Measurements from ENCODE around the gene ZNF391.
"Not testable (repeated sequence)": the region's sequence is repeated elsewhere in the genome, so short reads cannot be mapped to it uniquely, and the experiment has no call there.

The ZNF391 gene

DNA sequence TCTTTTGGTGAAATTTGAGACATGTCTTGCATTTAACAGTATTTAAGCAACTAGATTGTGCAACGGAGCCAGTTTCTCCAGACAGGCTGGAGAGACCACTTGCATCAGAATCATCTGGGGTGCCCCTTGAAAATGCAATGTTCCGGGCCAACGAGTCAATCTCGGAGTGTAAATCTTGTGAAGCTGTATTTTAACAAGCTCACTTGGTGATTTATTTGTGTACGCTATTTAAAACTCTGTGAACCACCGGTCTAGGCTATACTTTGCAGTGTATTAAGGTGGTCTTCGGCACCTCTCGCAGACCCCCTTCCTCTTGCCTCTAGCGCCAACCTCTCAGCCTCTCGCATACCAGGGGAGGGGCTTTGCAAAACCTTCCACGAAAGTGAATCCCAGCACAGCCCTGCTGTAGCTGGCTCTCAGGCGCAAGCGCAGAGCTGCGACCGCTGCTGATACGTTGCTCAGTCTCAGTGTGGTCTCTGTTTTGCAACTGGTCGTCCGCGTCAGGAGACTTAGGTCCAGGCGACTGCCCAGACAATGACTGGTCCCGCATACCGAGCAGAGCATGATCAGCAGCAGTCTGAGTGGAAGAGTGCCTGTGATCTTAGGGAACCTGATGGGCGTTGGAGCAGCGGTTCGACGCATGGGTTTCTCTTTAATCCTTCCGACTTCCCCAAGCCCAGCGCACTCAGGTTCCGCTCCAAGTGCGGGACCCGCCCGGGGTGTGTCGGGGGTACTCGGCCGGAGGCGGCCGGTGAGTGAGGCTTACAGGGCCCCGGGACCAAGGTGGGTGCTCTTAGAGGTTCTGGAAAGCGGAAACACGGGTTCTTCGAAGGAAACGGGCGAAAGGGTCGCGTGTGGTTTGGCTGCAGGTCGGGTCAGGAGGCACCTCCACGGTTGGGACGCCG is at the start of gene ZNF391:
TSS of gene ZNF391 (plus strand) at position 467 of the 905 bp plus-strand sequence. CDS start 11,612 bp downstream, outside the sequence.
- DNase-seq = peak; percentile 94

DNA sequence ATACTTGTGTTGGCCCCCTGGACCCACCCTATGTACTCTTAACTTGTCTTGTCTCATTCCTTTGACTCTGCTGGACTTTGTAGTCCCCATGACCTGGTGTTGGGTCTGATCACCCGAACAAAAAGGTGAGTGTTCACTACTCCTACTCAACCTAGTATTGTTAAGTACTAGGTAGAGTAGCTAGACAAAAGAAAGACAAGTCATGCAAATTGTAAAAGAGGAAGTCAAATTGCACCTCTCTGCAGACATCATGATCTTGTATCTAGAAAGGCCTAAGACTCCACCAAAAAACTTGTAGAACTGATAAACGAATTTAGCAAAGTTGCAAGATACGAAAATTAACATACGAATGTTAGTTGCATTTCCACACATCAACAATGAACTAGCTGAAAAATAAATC is 35.7 kb upstream of the ZNF391 start:
- no peak for DNase-seq

DNA sequence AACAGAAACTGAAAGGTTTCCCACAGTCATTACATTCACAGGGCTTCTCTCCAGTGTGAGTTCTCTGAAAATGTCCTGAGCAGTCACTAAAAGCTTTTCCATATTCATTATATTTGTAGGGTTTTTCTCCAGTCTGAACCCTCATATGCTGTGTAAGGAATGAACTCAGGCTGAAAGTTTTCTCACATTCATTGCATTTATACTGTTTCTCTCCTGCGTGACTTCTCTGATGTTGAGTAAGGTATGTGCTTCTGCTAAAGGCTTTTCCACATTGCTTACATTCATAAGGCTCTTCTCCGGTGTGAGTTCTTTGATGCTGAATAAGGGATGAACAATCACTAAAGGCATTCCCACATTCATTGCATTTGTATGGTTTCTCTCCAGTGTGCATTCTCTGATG is 29.8 kb upstream of the ZNF391 start:
- DNase-seq = no peak

DNA sequence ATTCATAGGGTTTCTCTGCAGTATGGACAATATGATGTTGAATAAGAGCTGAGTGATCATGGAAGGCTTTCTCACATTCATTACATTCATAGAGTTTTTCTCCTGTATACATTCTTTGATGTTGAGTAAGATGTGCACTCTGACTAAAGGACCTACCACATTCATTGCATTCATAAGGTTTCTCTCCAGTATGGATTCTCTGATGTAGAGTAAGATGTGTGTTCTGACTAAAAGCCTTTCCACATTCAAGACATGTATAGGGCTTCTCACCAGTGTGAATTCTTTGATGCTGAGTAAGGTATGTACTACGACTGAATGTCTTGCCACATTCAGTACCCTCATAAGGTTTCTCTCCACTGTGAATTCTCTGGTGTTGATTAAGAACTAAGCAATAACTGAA is 29.3 kb upstream of the ZNF391 start:
- no peak for DNase-seq

DNA sequence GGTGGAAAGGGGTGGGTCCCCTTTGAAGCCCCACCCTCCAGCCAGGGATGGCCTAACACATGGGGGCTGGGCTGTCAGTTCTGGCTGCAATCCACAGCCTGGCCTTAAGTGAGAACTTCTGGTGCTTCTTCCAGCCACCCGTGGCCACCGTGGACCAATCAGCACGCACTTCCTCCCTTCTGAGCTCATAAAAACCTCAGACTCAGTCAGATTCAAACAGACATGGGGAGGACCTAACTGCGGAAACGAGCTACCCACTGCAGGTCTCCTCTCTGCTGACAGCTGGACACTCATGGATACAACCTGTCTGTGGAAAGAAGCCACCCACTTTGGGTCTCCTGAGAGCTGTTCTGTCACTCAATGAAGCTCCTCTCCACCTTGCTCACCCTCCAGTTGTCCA is 20.4 kb upstream of the ZNF391 start:
- no peak for DNase-seq

DNA sequence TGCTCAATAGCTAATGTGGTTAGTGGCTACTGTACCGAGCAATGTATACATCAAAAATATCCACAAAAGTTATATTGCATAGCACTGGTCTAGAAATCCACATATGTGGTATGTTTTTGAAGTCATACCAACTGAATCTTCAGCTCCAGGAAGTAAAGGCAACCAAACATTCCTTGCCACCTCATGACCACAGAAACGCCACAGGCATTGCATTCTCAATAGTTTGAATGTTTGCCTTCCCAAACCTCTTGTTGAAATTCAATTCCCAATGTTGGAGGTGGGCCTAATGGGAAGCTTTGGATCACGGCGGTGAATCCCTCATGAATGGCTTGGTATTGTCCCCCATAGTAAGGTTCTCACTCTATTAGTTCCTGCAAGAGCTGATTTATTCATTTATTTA is 18.2 kb upstream of the ZNF391 start:
- DNase-seq = no peak

DNA sequence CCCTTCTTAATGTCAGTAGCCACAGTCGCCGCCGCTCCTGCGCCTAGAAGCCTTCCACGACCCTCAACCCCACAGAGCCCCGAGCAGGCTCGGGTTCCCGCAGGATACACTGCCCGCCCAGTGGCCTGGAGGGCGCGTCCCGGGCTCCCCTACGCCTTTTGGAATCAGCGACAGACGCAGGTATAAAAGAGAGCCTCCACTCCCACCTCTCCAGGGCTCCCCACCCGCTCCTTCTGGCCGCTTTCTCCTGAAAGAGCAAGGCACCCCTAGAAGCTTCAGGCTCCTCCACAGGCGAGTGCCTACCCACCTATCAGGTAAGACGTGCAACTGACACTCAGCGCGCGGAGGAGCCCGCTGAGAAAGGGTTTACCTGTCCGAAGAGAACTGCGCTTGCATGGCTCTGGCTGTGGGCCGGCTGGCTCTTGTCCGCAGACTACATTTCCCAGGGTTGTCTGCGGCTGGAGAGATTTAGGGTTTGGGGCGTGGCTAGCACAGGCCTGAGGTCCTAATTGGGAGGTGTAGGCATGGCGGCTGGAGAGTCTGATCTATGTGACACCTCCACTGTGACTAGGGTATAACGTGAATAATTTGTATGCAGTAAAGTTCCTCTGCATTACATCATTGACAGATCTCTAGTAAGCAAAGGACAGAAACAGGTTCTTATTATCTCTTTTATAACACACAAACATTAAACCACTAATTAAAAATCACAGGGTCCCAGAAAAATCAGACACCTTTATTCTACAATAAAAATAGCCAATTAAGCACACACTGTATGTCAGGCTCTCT is 13.5 kb upstream of the ZNF391 start:
- DNase-seq = peak; percentile 86

DNA sequence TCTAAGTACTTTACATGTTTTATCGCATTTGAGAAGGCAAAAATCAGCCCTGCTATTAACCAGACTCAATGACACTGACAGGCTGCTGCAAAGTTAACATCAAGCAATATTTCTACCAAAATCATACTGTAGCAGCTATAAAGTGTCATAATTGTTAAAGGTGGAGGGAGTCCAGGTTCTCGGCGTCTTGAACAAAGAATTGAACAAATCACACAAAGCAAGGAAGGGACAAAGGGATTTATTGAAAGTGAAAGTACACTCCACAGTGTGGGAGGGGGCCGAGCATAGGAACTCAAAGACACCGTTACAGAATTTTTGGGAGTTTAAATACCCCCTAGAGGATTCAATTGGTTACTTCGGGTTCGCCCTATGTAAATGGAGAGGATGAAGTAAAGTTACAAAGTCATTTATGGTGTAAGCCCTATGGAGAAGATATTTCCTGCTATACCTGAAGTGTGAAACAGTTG is 12.9 kb upstream of the ZNF391 start:
- DNase-seq = no peak

DNA sequence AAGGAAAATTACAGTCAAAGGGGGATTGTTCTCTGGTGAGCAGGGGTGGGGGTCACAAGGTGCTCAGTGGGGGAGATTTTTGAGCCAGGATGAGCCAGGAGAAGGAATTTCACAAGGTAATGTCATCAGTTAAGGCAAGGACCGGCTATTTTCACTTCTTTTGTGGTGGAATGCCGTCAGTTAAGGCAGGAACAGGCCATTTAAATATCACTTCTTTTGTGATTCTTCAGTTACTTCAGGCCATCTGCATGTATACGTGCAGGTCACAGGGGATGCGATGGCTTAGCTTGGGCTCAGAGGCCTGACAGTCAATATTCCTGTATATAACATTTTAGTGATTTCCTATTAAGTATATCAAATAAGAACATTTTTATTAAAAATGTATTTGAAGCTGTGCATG is 10.2 kb upstream of the ZNF391 start:
- DNase-seq = not testable (repeated sequence)

DNA sequence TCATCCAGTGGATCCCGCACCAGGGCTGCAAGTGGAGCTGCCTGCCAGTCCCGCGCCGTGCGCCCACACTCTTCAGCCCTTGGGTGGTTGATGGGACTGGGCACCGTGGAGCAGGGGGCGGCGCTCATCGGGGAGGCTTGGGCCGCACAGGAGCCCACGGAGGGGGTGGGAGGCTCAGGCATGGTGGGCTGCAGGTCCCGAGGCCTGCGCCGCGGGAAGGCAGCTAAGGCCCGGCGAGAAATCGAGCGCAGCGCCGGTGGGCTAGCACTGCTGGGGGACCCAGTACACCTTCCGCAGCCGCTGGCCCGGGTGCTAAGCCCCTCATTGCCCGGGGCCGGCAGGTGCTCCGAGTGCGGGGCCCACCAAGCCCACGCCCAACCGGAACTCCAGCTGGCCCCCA is 7.6 kb upstream of the ZNF391 start:
- not testable (repeated sequence) for DNase-seq

DNA sequence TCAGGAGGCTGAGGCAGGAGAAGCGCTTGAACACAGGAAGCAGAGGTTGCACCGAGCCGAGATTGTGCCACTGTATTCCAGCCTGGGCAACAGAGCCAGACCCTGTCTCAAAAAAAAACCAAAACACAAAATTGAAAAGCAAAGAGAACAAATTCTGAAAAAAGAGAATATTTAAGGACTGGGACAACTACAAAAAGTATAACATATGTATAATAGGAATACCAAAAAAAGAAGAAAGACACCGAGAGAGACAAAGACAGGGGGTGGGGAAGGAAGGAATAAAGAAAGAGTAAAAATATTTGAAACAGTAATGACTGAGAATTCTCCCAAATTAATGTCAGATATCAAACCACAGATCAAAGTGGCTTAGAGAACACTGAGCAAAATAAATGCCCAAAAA is 5.5 kb upstream of the ZNF391 start:
- DNase-seq = no peak

DNA sequence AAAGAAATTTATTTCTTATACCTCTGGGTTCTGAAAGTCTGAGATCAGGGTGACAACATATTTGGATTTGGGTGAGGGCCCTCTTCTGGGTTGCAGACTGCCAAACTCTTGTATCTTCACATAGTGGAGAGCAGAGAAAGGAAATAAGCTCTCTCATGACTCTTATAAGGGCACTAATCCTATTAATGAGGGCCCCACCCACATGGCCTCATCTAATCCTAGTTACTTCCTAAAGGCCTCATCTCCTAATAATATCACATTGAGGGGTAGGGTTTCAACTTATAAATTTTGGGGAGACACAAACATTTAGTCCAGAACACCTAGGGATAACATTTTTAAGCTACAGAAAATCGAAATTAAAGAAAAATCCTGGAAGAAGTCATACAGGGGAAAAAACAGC is 5.1 kb upstream of the ZNF391 start:
- DNase-seq = no peak

DNA sequence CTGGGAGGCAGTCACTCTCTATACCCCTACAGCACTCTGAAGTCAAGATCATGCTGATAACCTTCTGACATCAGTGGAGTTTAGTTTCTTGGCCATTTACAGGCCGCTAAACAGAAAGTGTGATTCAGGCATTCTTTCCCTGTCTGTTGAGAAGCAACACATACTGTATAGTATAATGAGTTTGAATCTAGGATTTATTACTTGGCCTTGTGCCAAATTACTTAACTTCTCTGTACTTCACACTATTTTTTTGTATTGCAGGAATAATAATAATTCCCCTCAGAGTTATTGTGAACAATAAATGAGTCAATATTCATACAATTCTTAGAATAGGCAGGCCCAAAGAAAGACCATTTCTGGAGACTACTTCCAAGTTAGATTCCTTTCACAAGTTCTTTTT is 4.1 kb downstream of the ZNF391 start:
- no peak for DNase-seq

DNA sequence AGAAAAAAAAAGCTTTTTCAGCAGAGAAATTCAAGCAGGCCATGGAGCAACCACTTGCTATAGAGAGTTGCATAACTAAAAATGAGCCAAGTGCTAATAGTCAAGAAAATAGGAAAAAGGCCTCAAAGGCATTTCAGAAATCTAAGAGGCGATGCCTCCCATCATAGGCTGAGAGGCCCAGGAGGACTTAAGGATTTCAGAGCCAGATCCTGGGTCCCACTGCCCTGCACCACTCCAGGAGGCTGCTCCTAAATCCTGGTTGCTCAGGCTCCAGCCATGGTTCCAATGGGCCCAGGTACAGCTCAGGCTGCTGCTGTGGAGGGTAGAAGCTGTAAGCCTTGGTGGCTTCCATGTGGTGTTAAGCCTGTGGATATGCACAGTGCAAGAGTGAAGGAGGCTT is 5.5 kb downstream of the ZNF391 start:
- DNase-seq = no peak

DNA sequence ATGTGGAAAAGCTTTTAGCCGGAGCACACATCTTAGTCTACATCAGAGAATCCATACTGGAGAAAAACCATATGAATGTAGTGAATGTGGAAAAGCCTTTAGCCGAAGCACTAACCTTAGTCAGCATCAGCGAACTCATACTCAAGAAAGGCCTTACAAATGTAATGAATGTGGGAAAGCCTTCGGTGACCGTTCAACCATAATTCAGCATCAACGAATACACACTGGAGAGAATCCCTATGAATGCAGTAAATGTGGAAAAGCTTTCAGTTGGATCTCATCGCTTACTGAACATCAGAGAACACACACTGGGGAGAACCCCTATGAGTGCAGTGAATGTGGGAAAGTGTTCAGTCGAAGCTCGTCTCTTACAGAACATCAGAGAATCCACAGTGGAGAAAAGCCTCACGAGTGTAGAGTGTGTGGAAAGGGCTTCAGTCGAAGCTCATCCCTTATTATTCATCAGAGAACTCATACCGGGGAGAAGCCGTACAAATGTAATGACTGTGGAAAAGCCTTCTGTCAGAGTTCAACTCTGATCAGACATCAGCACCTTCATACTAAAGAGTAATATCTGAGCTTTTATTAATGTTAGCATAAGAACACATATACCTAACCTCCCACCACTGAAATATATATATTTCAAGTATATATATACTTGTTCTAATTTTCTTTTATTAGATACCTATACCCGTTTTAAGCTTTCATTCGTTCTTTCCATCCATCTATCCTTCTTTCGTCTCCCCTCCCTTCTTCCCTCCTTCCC is 12.5 kb downstream of the ZNF391 start:
- DNase-seq = no peak

DNA sequence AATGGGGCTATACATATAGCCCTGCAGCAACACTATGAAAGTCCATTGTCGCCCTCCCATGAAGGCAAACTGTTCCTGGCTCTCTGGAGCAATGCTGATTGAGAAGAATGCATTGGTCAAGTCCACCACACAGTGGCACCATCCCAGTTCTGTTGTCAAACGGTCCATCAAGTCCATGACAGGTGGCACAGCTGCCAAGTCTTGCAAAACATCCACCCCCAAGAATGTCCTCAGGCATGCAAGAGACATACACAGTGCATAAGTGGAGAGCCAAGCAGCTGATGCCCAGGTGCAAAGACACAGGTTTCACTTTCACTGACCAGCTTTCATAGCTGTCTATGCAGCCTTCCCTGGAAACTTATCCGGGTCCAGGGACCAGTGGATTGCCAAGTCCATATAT is 17.5 kb downstream of the ZNF391 start:
- DNase-seq = no peak

DNA sequence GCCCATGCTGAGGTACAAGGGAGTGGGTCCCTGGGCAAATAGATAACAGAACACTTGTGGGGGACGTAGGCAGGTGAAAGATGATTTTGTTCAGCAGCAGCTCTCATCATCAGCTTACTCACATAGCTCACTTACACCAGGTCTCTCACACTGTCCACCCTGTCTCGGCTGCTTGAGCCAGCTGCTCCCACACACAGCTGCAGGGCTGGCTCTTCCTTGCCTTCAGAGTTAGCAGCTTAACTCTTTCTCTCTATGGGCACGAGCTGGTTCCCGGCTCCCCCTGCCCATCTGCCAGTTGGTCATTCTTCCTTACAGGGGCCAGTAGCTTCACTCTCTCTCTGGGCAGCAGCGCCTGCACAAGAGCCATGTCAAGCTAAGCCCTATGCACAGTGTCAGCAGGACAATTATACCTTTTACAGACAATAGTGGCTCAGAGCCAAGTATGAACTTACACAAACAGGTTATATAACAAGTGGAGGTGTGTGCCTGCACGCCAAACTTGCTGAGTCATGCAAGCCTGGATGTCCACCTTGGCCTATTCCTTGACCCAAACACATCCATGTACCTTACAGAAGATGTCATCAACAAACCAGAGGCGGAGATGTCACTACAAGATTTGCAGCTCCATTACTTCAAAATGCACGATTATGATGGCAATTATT is 18.7 kb downstream of the ZNF391 start:
- DNase-seq = no peak

DNA sequence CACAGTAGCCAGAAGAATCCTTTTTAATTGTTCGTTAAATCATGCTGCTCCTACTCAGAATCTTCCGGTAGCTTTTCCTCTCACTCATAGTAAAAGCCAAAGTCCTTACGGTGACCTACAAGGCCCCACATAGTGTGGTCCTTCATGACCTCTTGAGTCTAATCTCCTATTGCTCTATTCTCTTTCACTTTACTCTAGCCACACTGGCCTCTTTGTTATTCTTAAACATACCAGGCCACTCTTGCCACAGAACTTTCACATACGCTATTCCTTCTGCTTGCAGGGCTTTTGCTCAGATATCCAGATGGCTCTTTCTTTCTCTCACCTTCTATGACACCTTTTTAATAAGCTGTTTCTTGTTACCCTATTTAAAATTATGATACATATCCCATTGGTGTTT is 25.7 kb downstream of the ZNF391 start:
- no peak for DNase-seq

DNA sequence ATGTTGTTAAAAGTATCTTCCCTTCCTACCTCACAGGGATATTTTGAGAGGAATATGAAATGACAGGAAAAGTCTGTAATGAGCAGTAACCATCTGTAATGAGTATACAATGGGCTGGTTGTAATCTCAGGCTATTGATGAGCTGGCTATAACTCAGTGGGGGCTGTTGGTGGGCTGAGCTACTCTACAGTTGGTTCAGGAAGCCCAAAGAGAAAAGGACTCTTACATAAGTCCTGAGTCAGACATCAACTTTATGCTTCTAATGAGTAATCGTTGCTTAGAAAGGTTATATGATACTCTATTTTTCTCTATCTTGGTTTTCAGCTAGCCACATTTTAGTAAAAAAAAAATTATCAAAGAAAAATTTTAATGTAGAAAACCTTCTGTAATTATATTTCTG is 26.4 kb downstream of the ZNF391 start:
- DNase-seq = no peak

DNA sequence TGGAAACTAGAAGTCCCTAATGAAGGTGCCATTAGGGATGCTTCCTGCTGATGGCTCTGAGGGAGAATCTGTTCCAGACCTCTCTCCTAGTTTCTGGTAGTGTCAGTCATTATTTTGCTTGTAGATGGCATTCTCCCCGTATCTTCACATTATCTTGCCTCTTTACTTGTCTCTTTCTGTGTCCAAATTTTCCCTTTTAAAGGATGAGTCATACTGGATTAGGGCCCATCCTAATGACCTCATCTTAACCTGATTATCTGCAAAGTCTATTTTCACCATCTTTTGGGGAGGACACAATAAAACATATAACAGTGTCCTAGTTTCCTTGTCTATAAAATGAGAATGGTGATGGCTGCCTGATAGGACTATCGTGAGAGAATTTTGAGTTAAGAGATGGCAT is 27.3 kb downstream of the ZNF391 start:
- DNase-seq = no peak

DNA sequence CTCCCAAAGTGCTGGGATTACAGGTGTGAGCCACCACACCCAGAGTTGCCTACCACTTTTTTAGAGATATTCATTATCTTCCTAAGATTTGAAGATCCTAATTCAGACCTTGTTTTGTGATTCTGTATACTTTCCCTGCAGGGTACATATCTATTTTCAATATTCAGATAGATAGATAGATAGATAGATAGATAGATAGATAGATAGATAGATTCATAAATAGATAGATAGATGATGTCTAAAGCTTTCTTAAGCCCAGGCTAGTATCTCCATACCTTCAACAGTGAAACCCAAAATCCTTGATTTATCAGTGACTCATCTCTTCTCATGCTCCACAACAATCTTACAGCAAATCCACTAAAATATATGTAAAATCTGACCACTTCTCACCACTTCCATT is 30.8 kb downstream of the ZNF391 start:
- DNase-seq = no peak

DNA sequence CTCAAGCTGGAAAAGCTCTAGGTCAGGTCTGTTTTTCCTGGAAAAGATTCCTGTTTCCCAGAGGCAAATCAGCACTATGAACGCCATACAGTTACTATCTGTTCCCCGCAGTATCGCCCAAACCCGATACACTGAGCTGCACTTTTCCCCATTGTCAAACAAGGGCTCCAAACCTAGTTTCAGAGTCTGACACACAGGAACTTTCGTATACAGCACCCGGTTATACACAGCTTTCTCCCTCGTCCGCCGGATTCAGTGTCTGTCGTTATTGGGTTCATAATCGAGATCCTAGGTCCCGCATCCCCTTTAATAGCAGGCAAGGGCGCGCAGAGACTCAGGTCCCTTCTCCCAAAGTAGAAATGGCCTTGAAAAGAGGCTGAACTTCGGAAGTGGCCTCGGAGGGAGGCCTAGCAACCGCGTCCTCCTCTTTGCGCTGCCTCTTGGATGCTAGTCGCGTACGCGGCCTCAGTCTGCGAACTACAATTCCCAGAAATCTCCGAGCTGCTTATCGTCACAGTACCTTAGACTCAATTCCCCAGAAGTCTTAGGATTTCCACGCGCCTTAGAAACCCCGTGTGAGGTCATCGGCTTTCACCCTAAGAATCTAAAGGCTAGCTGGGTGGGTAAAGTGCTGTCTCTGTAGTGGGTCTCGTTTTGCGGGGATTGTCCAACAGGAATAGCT is 34.2 kb downstream of the ZNF391 start:
- no peak for DNase-seq

All from activated CD8-positive, alpha-beta memory T cell treated with anti-CD3 and anti-CD28 coated beads for 24 hours (primary cell).